Measurements from ENCODE around the gene MTHFSD.

DNA sequence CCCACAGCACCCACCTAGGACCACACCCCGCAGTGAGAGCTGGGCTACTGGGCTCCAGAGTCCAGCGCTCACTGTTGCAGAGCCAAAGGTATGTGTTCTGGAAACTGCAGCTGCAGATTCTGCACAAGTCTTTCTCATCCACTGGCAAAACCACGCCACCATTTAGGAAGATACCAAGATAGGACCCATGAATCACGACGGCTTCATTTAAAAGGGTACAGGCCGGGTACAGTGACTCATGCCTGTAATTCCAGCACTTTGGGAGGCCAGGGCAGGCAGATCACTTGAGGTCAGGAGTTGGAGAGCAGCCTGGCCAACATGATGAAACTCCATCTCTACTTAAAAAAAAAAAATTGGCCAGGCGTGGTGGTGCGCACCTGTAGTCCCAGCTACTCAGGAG lies 25.9 kb downstream of the MTHFSD start:
- TF ChIP-seq TARDBP (IDR thresholded peaks at IDR 0.05) (no peak), BHLHE40 (IDR thresholded peaks at IDR 0.05; ENCODE audit: borderline replicate concordance) (no peak), FOXK2 (IDR thresholded peaks at IDR 0.05) (no peak), ELF4 (IDR thresholded peaks at IDR 0.05) (no peak), LEF1 (IDR thresholded peaks at IDR 0.05; ENCODE audit: borderline replicate concordance) (no peak)
- TF ChIP-seq, protein P1, sequence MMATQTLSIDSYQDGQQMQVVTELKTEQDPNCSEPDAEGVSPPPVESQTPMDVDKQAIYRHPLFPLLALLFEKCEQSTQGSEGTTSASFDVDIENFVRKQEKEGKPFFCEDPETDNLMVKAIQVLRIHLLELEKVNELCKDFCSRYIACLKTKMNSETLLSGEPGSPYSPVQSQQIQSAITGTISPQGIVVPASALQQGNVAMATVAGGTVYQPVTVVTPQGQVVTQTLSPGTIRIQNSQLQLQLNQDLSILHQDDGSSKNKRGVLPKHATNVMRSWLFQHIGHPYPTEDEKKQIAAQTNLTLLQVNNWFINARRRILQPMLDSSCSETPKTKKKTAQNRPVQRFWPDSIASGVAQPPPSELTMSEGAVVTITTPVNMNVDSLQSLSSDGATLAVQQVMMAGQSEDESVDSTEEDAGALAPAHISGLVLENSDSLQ (IDR thresholded peaks at IDR 0.05): no peak
